GM10266 (cell line): ENCODE data around the gene RSPO4.

Source experiments
- DNase-seq: peaks from one replicate; pipeline ENCODE4 v3.0.0; 2012; ENCODE audit errors: extremely low spot score
- CTCF ChIP-seq: IDR thresholded peaks from 2 replicates; pipeline ENCODE4 v1.5.1; 2012; ENCODE audit warnings: mild to moderate bottlenecking, low read depth; ENCODE audit not compliant: control insufficient read depth, insufficient read depth; ENCODE audit errors: missing control alignments

RSPO4 gene

GRCh38 chr20:967796-968742 is 34.0 kb downstream of the RSPO4 start:
- DNase-seq = no peak
- no peak for TF ChIP-seq CTCF

GRCh38 chr20:965956-966355 is 36.2 kb downstream of the RSPO4 start:
- no peak for TF ChIP-seq CTCF
- DNase-seq = no peak

- TF ChIP-seq CTCF = no peak
- DNase-seq = no peak
These were observed 38.3 kb downstream of the RSPO4 start for GRCh38 chr20:963795-964194.

- DNase-seq = no peak
- no peak for TF ChIP-seq CTCF
These were observed 39.4 kb downstream of the RSPO4 start for GRCh38 chr20:962683-963082.

GRCh38 chr20:962223-962622 is 39.9 kb downstream of the RSPO4 start:
- DNase-seq = no peak

GRCh38 chr20:961768-962167 is 40.3 kb downstream of the RSPO4 start:
- TF ChIP-seq CTCF = no peak
- no peak for DNase-seq

More at GRCh38 chr20:962223-962622, 39.9 kb downstream of the RSPO4 start:
- TF ChIP-seq CTCF = no peak

- no peak for TF ChIP-seq CTCF
- no peak for DNase-seq
These were observed 42.0 kb downstream of the RSPO4 start for GRCh38 chr20:959996-960615.
